Hematopoietic multipotent progenitor cell treated with erythropoietin and hydrocortisone succinate and interleukin-3 and kit ligand, for 6 days (in vitro differentiated cells): ENCODE measurements around the gene FAU.

Source experiments
- DNase-seq: peaks from one replicate; pipeline ENCODE4 v3.0.0-alpha.2; 2015

Gene FAU

GRCh38 chr11:65135633-65136145, 13.8 kb upstream of the FAU start:
- DNase-seq, result no peak

- peak; percentile 99 for DNase-seq
These were observed 13.2 kb upstream of the FAU start for GRCh38 chr11:65134952-65135632.

- DNase-seq, result peak; percentile 94
These were observed 12.5 kb upstream of the FAU start, which contains the start of gene SYVN1 for GRCh38 chr11:65134240-65134951. Gene SYVN1, minus strand, starts transcription at chr11:65134519. Its CDS starts 918 bp downstream, at chr11:65133601.

- no peak for DNase-seq
These were observed 11.8 kb upstream of the FAU start for GRCh38 chr11:65133724-65134123.

GRCh38 chr11:65132988-65133700, 11.2 kb upstream of the FAU start:
- DNase-seq, result peak; percentile 72

- no peak for DNase-seq
These were observed 10.5 kb upstream of the FAU start for GRCh38 chr11:65132238-65132987.

- no peak for DNase-seq
These were observed 9.9 kb upstream of the FAU start for GRCh38 chr11:65131895-65132237.

GRCh38 chr11:65131417-65131776, 9.5 kb upstream of the FAU start:
- DNase-seq, result no peak

GRCh38 chr11:65130631-65131416, 8.9 kb upstream of the FAU start:
- DNase-seq, result no peak

GRCh38 chr11:65129649-65130441, 7.9 kb upstream of the FAU start:
- no peak for DNase-seq

- DNase-seq, result no peak
These were observed 6.5 kb upstream of the FAU start for GRCh38 chr11:65128182-65129145.

GRCh38 chr11:65127473-65128181, 5.7 kb upstream of the FAU start:
- DNase-seq, result no peak

- DNase-seq, result no peak
These were observed 4.8 kb upstream of the FAU start for GRCh38 chr11:65126624-65127274.

- no peak for DNase-seq
These were observed 3.5 kb upstream of the FAU start for GRCh38 chr11:65125197-65126056.

GRCh38 chr11:65124480-65125196, 2.7 kb upstream of the FAU start:
- DNase-seq, result no peak

GRCh38 chr11:65121447-65121864, 478 bp downstream of the FAU start:
- DNase-seq, result peak; percentile 61

GRCh38 chr11:65120831-65121230, 1.1 kb downstream of the FAU start:
- no peak for DNase-seq
